Measurements from ENCODE around the gene TSHZ1. TPM values are rescaled to one million over a fixed set of nuclear protein-coding genes. Genes with fewer than 3 reads are reported as not detected.

TSHZ1 gene
- total RNA-seq, 3 donors from 2014 or later, result 22.7 to 66.6 (median 36.9) TPM

DNA sequence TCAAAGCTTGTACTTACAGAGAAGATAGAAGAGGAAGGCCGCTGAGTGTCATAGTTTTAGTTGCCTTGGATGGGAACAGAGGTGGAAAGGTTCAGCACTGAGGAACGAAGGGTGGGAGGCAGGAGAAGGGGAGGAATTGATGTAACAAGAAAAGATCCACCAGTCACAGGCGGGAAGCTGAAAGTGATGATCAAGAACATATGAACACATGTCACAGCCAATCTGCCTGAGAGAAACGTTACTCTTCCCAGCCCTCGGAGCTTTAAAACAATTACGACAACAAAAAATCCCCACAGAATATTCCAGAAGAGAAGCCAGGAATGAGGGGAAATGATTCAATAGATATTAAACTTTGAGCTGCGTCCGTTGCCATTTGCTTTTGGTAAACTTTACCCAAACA lies 87.1 kb downstream of the TSHZ1 start:
- ATAC-seq, result no peak
- TF ChIP-seq, protein P1, sequence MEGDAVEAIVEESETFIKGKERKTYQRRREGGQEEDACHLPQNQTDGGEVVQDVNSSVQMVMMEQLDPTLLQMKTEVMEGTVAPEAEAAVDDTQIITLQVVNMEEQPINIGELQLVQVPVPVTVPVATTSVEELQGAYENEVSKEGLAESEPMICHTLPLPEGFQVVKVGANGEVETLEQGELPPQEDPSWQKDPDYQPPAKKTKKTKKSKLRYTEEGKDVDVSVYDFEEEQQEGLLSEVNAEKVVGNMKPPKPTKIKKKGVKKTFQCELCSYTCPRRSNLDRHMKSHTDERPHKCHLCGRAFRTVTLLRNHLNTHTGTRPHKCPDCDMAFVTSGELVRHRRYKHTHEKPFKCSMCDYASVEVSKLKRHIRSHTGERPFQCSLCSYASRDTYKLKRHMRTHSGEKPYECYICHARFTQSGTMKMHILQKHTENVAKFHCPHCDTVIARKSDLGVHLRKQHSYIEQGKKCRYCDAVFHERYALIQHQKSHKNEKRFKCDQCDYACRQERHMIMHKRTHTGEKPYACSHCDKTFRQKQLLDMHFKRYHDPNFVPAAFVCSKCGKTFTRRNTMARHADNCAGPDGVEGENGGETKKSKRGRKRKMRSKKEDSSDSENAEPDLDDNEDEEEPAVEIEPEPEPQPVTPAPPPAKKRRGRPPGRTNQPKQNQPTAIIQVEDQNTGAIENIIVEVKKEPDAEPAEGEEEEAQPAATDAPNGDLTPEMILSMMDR (IDR thresholded peaks at IDR 0.05), result no peak
- no peaks in the 10 kb centered on the region for H3K4me1 ChIP-seq (ENCODE audit: low read depth)
- intact Hi-C loops (cut with DNase I, micrococcal nuclease), result no loop called here
- no peak overlapping the region for H3K4me3 ChIP-seq
- H3K9me3 ChIP-seq, result no peaks in the 10 kb centered on the region
- no peaks in the 10 kb centered on the region for H3K36me3 ChIP-seq (ENCODE audit: low read depth)
- no peak for DNase-seq

GRCh38 chr18:75304678-75305557 lies 94.3 kb downstream of the TSHZ1 start:
- Histone ChIP-seq H3K4me1 (ENCODE audit: low read depth) (no peaks in the 10 kb centered on the region), H3K36me3 (ENCODE audit: low read depth) (no peaks in the 10 kb centered on the region), H3K4me3 (no peak overlapping the region), H3K9me3 (no peaks in the 10 kb centered on the region)
- intact Hi-C loops (cut with DNase I, micrococcal nuclease), result no loop called here
- ATAC-seq, result no peak
- DNase-seq, result no peak
- TF ChIP-seq, protein P1 (IDR thresholded peaks at IDR 0.05), result no peak

DNA sequence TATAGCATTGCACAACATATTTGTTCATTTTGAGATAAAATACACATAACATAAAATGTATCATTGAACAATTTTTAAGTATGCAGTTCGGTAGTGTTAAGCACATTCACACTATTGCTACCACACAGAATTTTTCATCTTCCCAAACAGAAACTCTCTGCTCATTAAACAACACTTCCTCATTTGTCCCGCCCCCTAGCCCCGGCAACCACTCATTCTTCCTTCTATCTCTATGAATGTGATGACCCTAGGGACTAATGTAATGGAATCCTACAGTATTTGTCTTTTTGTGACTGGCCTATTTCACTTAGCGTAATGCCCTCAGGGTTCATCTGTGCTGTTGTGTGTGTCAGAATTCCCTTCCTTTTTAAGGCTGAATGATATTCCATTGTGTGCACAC lies 95.4 kb downstream of the TSHZ1 start:
- H3K9me3 ChIP-seq, result no peaks in the 10 kb centered on the region
- intact Hi-C loops (cut with DNase I, micrococcal nuclease), result no loop called here
- H3K36me3 ChIP-seq (ENCODE audit: low read depth), result no peaks in the 10 kb centered on the region
- DNase-seq (no peak), ATAC-seq (no peak)
- H3K4me1 ChIP-seq (ENCODE audit: low read depth), result no peaks in the 10 kb centered on the region
- no peak overlapping the region for H3K4me3 ChIP-seq
- TF ChIP-seq, protein P1 (IDR thresholded peaks at IDR 0.05), result no peak

- H3K9me3 ChIP-seq, result no peaks in the 10 kb centered on the region
- no peak for DNase-seq
- no peaks in the 10 kb centered on the region for H3K4me1 ChIP-seq (ENCODE audit: low read depth)
- ATAC-seq, result no peak
- no peak overlapping the region for H3K4me3 ChIP-seq
- intact Hi-C loops (cut with DNase I, micrococcal nuclease), result no loop called here
- TF ChIP-seq, protein P1 (IDR thresholded peaks at IDR 0.05), result no peak
- H3K36me3 ChIP-seq (ENCODE audit: low read depth), result no peaks in the 10 kb centered on the region
Measured at GRCh38 chr18:75307530-75307929, 96.9 kb downstream of the TSHZ1 start.

- intact Hi-C loops (cut with DNase I, micrococcal nuclease), result no loop called here
Measured at GRCh38 chr18:75309564-75309963, 99.0 kb downstream of the TSHZ1 start.

More at GRCh38 chr18:75309564-75309963, 99.0 kb downstream of the TSHZ1 start:
- no peak overlapping the region for H3K4me3 ChIP-seq
- no peak for ATAC-seq
- H3K9me3 ChIP-seq, result no peaks in the 10 kb centered on the region
- no peaks in the 10 kb centered on the region for H3K4me1 ChIP-seq (ENCODE audit: low read depth)
- TF ChIP-seq, protein P1 (IDR thresholded peaks at IDR 0.05), result no peak
- H3K36me3 ChIP-seq (ENCODE audit: low read depth), result no peaks in the 10 kb centered on the region
- no peak for DNase-seq

Measured in mucosa of descending colon (tissue), 3 donors.